ENCODE results near the gene TAF9. TPM values are rescaled to one million over a fixed set of nuclear protein-coding genes. Genes with fewer than 3 reads are reported as not detected.
A peak's percentile ranks its signal among the peaks of the same experiment; 100 is the strongest.
"Not testable (repeated sequence)": the region's sequence is repeated elsewhere in the genome, so short reads cannot be mapped to it uniquely, and the experiment has no call there.

The TAF9 gene, protein sequence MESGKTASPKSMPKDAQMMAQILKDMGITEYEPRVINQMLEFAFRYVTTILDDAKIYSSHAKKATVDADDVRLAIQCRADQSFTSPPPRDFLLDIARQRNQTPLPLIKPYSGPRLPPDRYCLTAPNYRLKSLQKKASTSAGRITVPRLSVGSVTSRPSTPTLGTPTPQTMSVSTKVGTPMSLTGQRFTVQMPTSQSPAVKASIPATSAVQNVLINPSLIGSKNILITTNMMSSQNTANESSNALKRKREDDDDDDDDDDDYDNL
- 61.6 TPM for polyA plus RNA-seq (ENCODE audit: insufficient read length)
- long read RNA-seq, donor 1, transcript TAF9-205 (2 exons, 1,331 nt) = minor isoform, 7 of 41 reads
- long read RNA-seq, donor 1, transcript TAF9-201 (3 exons, 1,283 nt) = major isoform, 31 of 41 reads
- long read RNA-seq, donor 1, partial matches to known transcripts = 0 of 41 reads
- long read RNA-seq, donor 1, other reads (novel, unspliced or antisense) = 0 of 41 reads
- long read RNA-seq, donor 2, transcript TAF9-201 (3 exons, 1,283 nt) = major isoform, 37 of 49 reads
- long read RNA-seq, donor 2, transcript TAF9-205 (2 exons, 1,331 nt) = minor isoform, 10 of 49 reads
- long read RNA-seq, donor 2, partial matches to known transcripts = 0 of 49 reads
- long read RNA-seq, donor 2, other reads (novel, unspliced or antisense) = 0 of 49 reads
- long read RNA-seq, donor 3, transcript TAF9-201 (3 exons, 1,283 nt) = major isoform, 15 of 21 reads
- long read RNA-seq, donor 3, partial matches to known transcripts = 0 of 21 reads
- long read RNA-seq, donor 3, other reads (novel, unspliced or antisense) = 0 of 21 reads
- long read RNA-seq, donor 4, partial matches to known transcripts = 0 of 4 reads
- long read RNA-seq, donor 4, other reads (novel, unspliced or antisense) = 0 of 4 reads
- long read RNA-seq, donor 5, transcript TAF9-205 (2 exons, 1,331 nt) = minor isoform, 5 of 85 reads
- long read RNA-seq, donor 5, transcript TAF9-201 (3 exons, 1,283 nt) = major isoform, 73 of 85 reads
- long read RNA-seq, donor 5, partial matches to known transcripts = 0 of 85 reads
- long read RNA-seq, donor 5, other reads (novel, unspliced or antisense) = 0 of 85 reads
- long read RNA-seq, donor 6, transcript TAF9-201 (3 exons, 1,283 nt) = major isoform, 39 of 49 reads
- long read RNA-seq, donor 6, transcript TAF9-205 (2 exons, 1,331 nt) = minor isoform, 9 of 49 reads
- long read RNA-seq, donor 6, partial matches to known transcripts = 0 of 49 reads
- long read RNA-seq, donor 6, other reads (novel, unspliced or antisense) = 0 of 49 reads
- long read RNA-seq, donor 7, transcript TAF9-205 (2 exons, 1,331 nt) = minor isoform, 9 of 56 reads
- long read RNA-seq, donor 7, transcript TAF9-201 (3 exons, 1,283 nt) = major isoform, 43 of 56 reads
- long read RNA-seq, donor 7, partial matches to known transcripts = 0 of 56 reads
- long read RNA-seq, donor 7, other reads (novel, unspliced or antisense) = 0 of 56 reads
- long read RNA-seq, donor 8, transcript TAF9-201 (3 exons, 1,283 nt) = major isoform, 15 of 17 reads
- long read RNA-seq, donor 8, partial matches to known transcripts = 0 of 17 reads
- long read RNA-seq, donor 8, other reads (novel, unspliced or antisense) = 0 of 17 reads

DNA sequence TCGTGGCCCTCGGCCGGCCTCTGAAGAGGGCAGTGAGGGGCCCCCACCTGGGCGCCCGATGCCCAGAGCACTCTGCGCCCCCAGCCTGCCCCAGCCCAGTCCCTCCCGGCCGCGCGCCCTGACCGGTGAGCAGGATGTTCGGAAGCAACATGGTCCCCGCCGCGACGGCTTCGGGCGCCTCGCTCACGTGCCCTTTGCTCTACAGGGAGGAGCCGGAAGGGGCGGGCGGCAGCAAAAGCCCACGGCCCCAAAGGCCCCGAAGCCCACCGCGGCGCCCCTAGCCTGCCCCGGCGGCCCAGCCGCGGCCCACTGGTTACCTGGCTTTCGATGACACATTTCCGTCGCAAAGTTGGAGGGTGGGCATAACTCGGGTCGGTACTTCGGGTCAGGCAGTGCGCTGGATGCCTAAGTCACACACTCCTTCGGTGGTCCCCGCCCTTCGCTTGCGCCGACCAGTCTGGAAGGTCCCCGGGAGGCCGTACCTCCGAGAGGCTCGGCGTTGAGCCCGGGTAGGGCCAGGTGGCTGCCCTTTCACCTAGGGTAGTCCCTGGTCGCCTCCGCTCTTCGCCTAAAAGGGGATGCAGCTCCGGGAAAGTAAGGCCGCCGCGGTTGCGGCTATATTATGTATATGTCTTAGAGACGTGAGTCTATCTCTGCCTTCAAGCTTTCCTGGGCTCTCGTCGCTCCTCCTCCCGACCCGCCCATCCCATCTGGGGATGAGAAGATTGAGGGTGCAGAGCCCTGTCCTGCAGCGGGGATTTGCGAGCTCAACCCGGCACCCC, at the start of gene TAF9, which contains the start of the genes AK6 and RAD17:
TSS of gene TAF9 (minus strand) at position 181 of the 782 bp plus-strand sequence. CDS start 3,783 bp downstream, outside the sequence.
TSS of gene AK6 (minus strand) at position 181 of the 782 bp plus-strand sequence. CDS start at position 151, 30 bp downstream.
TSS of gene RAD17 (plus strand) at position 479 of the 782 bp plus-strand sequence. CDS start 2,391 bp downstream, outside the sequence.
- DNase-seq = peak; percentile 91

DNA sequence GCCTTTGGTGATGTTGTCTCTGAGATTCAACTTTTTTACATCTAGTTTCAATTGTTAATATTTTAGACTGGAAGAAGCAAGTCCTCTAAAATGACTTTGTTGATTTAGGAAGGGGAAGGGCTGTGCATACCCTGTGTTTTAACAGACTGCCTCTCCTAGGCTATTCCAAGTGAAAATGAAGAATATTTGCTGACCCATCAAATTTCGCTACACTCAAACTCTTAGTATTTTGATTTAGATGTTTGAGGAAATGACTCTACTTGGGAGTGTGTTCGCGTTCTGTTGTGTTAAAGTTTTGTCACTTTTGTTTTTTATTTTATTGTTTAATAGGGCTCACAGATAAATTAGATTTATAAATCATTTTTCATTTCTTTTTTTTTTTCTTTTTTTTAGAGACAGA, 49.2 kb upstream of the TAF9 start:
- no peak for DNase-seq

DNA sequence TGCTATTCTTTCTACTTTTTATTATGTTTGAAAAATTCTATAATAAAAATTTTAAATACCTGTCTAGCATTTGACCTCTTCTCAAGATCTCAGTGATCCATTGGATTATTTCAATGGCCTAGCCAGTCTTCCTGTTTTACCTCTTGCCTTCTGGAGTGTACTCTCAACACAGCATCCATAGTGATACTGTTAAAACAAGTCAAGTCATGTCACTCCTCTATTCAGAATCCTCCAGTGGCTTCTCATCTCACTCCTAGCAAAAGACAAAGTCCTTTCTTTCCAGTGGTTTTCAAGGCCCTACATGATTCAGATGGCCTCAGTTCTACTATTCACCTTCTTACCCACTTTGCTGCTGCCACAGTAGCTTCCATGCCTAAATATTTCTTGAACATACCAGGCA, 47.4 kb upstream of the TAF9 start:
- no peak for DNase-seq

DNA sequence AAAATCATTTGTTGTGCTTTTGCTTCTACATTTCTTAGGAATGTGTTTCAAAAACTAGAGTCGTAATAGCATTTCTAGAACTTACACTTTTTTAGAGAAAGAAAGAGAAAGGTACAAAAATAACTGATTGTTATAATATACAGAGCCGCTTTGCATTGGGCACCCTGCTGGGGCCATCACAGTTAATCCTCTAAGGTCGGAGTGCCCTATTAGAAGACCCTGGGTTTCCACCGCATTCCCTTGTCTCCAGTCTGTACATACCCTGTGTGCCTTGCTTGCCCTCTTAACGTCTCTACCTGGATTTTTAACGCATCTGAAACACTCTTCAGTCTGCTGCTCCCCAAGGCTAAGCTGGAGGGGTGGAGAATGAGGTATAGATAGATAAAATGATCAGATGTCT, 46.9 kb upstream of the TAF9 start:
- DNase-seq = no peak

DNA sequence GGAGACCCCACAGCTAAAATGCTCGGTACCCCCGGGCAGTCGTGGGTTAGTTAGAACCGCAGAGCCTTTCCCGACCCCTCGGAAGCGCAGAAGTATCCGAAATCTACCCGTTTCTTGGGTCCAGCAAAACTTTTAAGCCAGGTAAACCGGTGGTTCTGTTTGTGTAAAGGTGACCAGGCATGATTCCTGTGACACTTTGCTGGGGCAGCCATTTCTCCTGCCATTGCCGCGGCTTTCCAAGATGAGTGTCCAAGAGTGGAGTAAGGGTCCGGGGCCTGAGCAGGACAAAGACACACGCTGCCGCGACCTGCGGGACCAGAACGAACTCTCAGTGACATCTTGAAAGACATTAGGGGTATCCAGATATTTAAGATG, 46.3 kb upstream of the TAF9 start:
- DNase-seq = peak; percentile 26

DNA sequence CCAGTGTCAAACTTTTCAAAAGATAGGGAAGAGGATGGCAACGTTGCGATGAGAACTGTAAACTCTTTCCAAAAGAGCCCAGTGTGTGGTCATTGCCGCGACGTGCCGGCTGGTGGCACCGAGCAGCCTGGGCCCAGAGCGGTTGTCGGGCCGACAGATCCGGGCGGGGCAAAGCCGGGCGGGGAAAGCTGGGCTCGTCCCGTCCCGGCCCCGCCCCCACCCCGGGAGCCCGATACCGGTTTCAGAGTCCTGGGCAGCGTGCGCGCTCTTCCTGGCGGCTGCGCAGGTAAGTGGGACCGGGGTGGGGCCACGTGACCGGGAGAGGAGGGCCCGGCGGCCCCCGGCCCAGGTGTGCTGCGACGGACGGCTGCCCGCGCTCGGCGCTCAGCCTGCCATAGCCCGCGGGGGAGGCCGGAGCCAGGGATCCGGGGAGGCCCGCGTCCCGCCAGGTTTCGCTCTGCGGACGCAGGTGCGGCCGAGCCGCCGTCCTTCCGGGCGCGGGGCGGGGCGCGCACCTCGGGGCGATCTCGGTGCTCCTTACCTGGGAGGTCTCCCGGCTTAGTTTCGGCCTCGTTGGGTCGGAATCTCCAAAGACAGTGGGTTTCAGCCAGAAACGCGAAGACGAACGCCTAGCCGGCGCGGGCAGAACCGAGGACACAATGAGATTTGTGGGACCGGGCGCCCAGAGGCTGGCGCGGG, 45.7 kb upstream of the TAF9 start, which contains the start of gene MARVELD2:
TSS of gene MARVELD2 (plus strand) at position 232 of the 699 bp plus-strand sequence. CDS start 4,270 bp downstream, outside the sequence.
- peak; percentile 81 for DNase-seq

DNA sequence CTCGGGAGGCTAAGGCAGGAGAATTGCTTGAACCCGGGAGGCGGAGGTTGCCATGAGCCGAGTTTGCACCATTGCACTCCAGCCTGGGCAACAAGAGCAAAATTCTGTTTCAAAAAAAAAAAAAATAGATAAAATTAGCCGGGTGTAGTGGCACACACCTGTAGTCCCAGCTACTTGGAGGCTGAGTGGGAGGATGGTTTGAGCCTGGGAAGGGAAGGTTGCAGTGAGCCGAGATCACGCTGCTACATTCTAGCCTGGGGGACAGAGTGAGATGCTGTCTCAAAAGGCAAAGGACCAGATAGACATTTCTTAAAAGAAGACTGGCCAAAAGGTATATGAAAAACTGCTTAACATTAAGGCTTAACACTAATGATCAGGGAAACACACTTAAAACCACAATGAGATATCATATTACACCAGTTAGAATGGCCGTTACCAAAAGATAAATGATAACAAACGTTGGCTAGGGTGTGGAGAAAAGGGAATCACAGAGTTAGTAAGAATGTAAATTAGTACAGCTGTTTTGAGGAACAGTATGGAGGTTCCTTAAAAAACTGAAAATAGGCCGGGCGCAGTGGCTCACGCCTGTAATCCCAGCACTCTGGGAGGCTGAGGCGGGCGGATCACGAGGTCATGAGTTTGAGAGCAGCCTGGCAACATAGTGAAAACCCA, 35.5 kb upstream of the TAF9 start:
- no peak for DNase-seq

DNA sequence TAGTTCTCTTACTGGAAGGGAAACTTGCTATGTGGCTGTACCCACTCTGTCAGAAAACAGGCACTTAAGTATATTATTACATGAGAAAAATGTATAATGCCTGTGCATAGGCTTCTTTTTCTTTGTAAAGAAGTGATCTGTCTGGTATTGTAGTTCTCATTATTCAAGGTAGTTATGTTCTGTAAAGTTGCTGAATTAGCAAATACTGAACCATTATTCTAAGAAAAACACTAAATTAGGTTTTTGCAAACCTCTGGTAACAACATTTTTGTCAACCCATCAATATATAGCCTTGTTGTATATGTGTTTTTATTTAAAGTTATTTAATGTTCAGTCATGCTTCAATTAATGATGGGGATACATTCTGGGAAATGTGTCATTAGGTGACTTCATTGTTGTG, 9.1 kb upstream of the TAF9 start:
- no peak for DNase-seq

DNA sequence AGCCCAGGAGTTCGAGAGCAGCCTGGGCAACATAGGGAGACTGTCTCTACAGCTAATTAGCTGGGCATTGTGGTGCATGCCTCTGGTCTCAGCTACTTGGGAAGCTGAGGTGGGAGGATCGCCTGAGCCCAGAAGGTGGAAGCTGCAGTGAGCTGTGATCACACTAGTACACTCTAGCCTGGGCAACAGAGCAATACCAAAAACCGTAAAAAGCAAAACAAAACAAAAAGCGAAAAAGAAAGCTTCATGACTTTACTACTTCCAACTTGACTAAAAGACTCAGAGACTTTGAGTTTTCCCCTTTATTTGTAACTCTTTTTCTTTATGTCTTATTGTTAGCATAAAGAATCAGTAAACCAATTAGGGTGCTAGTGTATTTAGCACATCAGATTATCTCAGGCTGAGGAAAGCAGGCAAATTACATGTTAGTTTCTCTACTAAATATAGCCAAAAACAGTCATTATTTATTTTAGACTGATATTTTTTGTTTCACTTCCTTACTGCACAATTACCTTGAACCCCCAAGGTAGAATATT, 5.7 kb upstream of the TAF9 start:
- DNase-seq = no peak

DNA sequence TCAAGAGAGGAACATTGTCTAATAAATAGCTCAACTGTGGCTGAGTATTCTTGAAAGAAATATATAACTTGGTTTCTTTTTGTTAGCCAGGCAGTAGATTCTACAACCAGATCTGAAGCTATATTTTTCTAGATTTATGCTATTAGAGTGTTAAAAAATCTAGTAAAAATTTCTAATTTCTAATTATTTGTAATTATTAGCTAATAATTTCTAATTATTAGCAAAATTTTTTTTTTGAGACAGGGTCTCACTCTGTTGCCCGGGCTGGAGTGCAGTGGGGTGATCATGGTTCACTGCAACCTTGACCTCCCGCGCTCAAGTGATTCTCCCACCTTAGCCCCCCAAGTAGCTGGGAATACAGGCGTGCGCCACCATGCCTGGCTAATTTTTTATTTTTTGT, 3.1 kb upstream of the TAF9 start:
- DNase-seq = no peak

DNA sequence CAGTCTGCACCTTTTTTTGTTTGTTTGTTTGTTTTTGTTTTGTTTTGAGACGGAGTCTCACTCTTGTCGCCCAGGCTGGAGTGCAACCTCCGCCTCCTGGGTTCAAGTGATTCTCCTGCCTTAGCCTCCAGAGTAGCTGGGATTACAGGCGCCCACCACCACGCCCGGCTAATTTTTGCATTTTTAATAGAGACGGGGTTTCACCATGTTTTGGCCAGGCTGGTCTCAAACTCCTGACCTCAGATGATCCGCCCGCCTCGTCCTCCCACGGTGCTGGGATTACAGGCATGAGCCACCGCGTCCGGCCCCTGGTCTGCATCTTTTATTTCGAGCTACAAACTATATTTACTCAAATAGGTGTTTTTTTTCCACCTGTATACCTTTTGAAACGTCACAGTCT, 1.0 kb upstream of the TAF9 start:
- not testable (repeated sequence) for DNase-seq

DNA sequence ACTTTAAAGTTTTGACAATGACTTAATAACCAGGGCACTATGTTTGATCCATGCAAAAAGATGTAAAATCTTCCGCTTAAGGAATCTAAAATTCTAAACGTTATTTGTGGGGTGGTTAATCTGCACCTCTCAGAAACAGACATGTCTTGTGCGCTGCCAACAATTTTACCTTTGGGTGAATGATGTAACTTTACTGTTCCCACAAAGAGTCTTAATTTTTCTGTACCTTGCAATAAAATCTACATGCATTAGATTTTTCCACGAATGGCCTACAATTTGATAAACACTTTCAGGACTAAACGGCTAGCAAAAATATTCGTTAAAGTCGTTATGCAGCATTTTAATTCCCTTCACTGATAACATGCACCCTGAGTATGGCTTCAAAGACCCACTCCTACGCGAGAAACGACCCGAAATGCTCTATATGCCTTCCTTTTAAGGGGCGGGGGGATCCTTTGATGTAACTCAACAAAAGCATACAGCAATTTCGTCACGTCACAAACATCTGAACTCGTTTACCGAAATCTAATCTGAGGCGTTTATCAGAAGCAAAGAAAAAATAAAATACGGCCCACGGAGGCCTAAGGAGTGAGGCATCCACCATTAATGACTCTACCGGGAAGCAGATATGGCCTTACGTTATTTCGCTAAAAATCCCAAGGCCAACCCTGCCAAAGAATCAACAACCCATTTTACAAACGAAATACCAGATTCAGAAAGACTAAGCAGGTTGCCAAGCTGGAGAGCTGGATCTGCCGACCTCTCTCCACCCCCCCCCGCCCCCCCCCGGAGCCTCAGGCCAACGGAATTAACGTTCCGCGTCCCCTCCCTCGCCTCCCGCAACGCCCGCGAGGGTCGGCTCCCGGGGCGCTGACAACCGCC, 621 bp downstream of the TAF9 start:
- peak; percentile 42 for DNase-seq

DNA sequence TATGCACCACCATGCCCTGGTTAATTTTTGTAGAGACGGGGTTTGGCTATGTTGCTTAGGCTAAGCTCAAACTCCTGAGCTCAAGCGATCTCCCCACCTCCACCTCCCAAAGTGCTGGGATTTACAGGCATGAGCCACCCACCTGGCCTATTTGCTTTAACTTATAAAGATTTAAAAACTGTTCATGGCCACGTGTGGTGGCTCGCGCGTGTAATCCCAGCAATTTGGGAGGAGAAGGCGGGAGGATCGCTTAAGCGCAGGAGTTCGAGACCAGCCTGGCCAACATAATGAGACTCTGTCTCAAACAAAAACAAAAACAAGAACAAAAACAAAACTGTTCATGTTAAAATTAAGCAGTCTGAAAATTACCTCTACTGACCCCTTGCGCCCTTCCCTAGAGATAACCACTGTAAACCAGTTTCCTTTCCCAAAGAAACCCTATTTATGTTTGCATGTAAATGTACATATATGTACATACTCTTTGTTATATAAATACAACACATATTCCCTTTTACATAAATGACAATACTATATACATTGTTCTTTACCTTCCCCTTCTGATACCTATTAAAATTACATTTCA, 1.5 kb downstream of the TAF9 start:
- DNase-seq = no peak

DNA sequence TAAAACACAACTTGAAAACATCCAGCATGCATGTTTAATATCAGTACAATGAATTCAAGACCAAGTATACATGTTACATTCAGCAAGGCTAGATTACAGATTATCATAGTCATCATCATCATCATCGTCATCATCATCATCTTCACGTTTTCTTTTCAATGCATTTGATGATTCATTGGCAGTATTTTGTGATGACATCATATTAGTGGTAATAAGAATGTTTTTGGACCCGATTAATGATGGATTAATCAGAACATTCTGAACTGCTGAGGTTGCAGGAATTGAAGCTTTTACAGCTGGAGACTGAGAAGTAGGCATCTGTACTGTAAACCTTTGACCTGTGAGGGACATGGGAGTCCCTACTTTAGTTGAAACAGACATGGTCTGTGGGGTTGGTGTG, 4.5 kb downstream of the TAF9 start:
- DNase-seq = no peak

DNA sequence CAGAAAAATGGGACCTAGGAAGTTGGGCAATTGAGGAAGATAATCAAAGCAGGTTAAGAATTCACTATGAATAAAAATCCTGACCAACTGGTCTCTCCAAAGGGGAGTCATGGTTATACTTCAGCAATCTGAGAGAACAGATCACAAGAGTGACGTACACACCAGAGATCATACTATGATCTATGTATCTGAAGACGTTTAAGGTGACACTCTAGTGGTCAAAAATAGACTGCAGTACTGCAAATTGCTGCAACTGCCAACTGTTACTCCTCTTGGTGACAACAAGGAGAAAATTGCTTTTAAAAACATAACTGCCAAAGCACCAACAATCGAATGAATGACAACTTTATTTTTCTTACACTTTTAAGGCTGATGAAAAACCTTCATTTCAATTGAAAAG, 4.9 kb downstream of the TAF9 start:
- no peak for DNase-seq

DNA sequence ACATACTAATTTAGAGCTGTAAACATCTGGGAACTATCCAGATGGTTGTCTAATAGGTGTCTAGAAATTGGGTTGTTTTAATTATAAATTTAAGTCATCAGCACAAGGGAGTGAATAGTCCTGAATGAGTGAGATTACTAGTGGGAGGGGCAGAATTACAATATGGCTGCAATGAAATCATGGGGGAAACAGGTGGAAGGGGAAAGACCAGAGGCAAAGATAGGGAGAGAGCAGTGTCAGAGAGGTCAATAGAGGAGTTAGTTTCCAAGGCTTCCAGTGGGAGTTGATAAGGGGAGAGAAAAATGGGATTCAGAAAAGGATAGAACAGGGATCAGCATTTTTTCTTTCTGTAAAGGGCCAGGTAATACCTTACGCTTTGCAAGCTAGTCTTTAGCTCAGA, 8.9 kb downstream of the TAF9 start:
- no peak for DNase-seq

DNA sequence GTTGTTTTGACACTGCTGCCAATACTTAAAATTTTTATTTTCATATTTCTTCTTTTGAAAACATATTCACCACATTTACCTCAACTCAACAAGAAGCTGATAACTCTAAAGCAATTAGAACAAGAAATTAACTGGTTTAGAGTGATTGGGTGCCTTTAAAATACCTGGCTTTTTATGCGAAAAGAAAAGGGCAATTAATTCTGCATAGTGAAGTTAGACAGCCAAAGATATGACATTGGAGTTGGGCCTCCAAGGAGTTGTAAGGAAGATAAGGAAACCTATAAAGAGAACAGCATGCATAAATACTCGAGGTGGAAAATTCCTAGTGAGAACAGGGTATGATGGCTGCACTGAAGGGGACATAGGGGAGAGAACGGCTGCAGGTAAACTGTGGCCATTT, 9.6 kb downstream of the TAF9 start:
- DNase-seq = no peak

Data from left kidney (tissue), 8 donors.